Subcutaneous adipose tissue (tissue), 4 donors: ENCODE measurements around the gene PPP2R2B. TPM values are rescaled to one million over a fixed set of nuclear protein-coding genes. Genes with fewer than 3 reads are reported as not detected.

ENCODE experiments used
- total RNA-seq, 4 donors: library from RNA; depleted of rRNA; stranded (reverse); fragments of >200 nt; gene quantifications; one replicate each; pipeline ENCODE4 v1.1.0, GENCODE V29; 2016
- TF ChIP-seq, protein P1 (sequence below): fragments of 450-650 bp; IDR thresholded peaks from one replicate; pipeline ENCODE4 v1.5.1; 2016; ENCODE audit warnings: low read depth, mild to moderate bottlenecking, control low read depth, antibody characterized with exemption, moderate library complexity

PPP2R2B gene
- total RNA-seq, 4 donors from 2014 or later, result 0.34 to 0.66 TPM; not detected in 2

DNA sequence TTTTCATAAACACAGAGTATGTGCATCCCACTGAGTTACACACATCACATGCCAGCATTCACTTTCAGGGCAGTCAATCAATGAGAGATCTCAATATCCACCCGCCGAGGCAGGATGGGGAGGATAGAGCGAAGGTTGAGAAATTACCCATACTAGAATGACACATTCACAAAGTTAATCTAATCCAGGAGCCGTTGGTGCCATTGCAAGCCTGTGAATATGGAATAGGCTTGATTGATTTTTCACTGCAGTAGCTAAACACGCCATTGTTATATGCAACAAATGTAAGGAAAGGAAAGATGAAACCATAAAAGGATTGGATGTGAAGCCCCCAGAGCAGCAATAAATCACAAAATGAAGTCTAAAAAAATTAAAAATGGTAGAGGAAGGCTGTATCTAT lies 194.7 kb downstream of the PPP2R2B start:
- TF ChIP-seq, protein P1, sequence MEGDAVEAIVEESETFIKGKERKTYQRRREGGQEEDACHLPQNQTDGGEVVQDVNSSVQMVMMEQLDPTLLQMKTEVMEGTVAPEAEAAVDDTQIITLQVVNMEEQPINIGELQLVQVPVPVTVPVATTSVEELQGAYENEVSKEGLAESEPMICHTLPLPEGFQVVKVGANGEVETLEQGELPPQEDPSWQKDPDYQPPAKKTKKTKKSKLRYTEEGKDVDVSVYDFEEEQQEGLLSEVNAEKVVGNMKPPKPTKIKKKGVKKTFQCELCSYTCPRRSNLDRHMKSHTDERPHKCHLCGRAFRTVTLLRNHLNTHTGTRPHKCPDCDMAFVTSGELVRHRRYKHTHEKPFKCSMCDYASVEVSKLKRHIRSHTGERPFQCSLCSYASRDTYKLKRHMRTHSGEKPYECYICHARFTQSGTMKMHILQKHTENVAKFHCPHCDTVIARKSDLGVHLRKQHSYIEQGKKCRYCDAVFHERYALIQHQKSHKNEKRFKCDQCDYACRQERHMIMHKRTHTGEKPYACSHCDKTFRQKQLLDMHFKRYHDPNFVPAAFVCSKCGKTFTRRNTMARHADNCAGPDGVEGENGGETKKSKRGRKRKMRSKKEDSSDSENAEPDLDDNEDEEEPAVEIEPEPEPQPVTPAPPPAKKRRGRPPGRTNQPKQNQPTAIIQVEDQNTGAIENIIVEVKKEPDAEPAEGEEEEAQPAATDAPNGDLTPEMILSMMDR, result no peak

GRCh38 chr5:146682899-146683532 lies 195.5 kb downstream of the PPP2R2B start:
- TF ChIP-seq, protein P1, result no peak

DNA sequence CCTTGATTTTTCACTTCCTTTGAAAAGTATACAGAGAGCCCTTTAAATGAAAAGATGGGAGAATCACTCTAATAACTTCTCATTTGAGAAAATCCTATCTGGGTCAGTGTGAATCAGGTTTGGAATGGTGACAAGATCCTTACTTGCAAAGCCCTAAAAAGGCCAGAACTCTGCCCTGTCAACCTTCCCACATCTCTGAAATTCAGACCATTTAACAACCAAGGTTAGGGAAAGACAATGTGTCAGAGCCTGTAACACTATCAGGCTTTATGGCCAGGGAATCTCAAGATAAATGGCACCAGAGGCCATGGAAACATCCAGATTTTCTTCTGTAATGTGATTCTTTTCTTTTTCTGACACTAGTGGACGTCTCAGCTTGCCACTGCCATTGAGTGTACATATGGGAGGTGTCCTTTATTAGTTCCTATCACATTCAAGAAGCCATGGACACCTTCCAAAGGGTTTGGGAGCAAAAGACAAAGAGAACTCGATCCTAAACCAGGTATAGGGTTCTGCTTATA lies 196.9 kb downstream of the PPP2R2B start:
- TF ChIP-seq, protein P1, result no peak

DNA sequence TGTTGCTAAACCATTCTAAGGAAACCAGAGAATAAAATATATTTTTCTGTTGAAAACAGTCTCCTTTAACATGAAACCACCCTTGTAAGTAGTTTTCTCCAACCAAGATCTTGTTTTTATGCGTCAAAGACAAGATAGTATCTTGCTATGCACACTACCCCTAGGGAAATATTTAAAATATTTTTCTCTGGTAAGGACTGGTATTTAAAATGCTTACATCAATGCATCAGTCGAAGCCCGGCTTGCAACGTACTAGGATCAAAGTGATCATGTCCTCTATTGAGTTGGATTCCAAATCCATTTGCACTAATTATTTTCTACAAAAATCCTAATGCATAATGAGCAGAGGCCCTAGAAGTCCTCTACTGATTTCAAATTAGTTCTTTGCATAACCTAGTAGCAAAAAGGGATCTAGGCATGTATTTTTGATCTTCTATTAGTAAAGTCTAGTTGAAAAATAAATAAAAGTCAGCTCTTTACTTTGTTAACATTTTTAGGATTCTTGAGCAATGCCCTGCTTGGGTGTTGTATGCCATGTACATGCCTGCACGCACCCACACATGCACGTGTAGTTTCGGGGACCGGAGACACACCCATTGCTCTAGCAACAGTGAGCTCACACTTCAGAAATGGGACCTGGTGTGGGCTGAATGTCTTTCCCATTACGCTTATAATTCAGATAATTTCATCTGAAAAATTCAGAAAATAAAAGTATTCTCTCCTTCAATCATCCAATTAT lies 197.5 kb downstream of the PPP2R2B start:
- TF ChIP-seq, protein P1, result no peak

DNA sequence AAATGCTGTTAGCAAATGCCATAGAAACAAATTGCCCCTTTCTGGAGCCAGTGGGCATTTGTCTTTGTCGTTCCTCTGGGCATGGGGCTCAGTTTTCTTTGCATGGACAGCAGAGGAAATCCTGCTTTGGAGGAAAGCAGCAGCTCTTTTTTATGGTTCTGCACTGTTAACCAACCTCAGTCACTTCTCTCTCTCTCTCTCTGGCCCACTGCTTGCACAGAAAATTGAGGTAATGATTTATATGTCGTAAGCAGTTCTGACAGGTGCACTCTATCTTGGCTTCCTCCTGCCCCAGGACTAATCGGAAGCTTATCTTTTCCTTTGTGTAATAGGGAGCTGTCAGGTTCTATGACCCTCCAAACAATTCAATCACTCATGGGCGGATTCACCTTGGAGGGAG lies 202.9 kb downstream of the PPP2R2B start:
- TF ChIP-seq, protein P1, result no peak

DNA sequence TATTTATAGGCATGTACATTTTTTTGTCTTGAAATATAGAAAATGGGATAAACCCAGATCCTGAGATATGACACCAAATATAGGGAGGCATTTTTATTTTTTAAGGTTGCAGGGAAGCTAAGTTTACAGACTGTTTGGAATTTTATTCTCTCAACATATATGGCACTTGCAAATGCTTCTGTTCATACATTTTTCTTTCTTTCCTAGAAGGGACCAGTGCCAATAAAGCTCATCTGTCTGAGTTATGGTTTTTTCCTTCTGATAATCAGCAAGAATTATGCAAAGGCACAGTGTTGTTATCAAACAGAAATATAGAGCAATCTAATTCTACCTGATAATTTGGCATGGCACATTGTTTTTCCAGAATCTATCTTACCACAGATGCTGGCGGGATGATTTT lies 205.7 kb downstream of the PPP2R2B start:
- TF ChIP-seq, protein P1, result no peak

DNA sequence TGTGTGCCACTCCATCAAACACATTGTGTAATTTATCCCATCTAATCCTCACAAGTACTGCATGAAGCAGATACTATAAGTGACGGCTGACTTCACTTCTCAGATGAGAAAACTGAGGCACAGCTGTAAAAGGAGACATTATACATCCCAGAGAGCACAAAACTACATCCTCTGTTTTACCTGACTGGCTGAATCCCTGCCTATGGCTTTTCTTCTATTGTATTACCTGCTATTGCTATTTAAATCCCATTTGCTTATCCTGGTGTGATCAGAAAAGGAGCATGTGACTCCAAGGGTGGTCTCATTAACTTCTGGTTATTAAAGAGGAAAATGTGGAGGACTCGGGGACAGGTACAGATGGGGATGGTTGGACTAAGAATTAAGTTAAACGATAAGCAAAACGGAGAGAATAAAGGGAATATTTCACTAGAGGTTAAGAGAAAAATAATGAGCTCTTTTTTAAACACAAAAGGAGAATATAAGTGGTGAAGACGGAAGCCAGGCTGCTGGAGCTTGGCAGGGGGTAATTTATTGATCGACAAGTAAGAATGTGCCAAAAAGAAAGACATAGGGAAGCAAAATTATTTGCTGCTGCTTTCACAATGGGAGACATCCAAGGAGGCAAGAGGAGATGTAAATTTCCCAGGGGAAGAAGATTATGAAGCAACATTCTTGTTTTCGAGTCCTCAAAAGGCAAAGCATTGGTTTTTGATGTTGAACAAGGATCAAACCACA lies 206.8 kb downstream of the PPP2R2B start:
- TF ChIP-seq, protein P1, result no peak
